ENCODE data around the gene CEL. TPM values are rescaled to one million over a fixed set of nuclear protein-coding genes. Genes with fewer than 3 reads are reported as not detected.
A peak's percentile ranks its signal among the peaks of the same experiment; 100 is the strongest.

The CEL gene
- total and polyA plus RNA-seq, 2 donors (not counting 1 experiment from before 2014, with no cell fraction given), result 0.12 to 0.33 TPM

DNA sequence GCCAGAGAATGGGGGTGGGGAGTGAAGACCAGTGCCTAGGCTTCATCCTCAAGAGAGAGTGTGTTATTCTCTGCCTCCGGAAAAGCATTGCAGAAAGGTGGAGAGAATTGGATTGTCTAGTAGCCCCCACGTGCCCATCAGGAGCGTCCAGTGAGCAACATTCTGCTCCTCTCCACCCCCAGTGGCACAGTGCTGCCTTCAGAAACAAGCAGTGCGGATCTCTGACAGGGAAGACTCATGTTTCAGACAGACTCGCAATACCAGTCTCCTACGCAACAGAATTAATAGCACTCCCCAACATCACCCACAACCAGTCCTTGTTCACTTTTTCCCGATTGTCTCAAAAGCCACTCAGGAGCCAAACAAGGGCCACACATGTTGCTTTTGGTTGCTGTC, 14.9 kb upstream of the CEL start:
- Histone ChIP-seq H3K36me3 (ENCODE audit: control insufficient read depth, insufficient read depth, low read length) (peaks cover 25% of the 10 kb centered on the region), H3K27me3 (ENCODE audit: control insufficient read depth, insufficient read depth, low read length) (no peaks in the 10 kb centered on the region)

DNA sequence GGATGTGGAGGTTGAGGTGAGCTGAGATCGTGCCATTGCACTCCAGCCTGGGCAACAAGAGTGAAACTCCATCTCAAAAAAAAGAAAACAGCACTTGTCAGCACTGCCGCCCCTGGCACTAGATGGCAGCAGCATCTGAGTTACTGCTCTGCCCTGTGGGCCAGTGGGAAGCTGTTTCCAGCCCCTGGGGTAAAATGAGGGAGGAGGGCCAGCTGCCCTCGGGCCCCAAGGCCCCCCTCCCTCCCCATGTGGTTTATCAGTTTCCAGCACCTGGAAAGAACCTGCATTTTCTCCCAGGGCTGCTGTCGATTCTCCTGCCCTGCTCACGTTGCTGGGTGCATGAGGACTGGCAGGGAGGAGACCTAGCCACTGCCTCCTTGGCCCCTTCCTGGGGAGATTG, 13.2 kb upstream of the CEL start:
- Histone ChIP-seq H4K20me1 (ENCODE audit: control insufficient read depth, extremely low read depth, insufficient read depth, low read length) (no peaks in the 10 kb centered on the region), H3K27me3 (ENCODE audit: control insufficient read depth, insufficient read depth, low read length) (no peaks in the 10 kb centered on the region), H3K36me3 (ENCODE audit: control insufficient read depth, insufficient read depth, low read length) (peaks cover 23% of the 10 kb centered on the region), H2AFZ (ENCODE audit: low read length) (no peak overlapping the region), H3K79me2 (ENCODE audit: control insufficient read depth, insufficient read depth, low read length) (no peaks in the 10 kb centered on the region), H3K4me2 (ENCODE audit: extremely low read depth, insufficient read depth, low read length) (no peak overlapping the region), H3K27ac (ENCODE audit: insufficient read depth, low read length) (no peak overlapping the region), H3K4me3 (replicated peaks in 1 of 4; ENCODE audit: control extremely low read depth in 1 of 4, insufficient read depth in 1 of 4, low read depth in 3 of 4, low read length in 4 of 4) (no peak overlapping the region), H3K9ac (ENCODE audit: insufficient read depth, low read length) (peak overlapping the region; percentile 2), H3K4me1 (ENCODE audit: control insufficient read depth, extremely low read depth, insufficient read depth, low read length) (no peaks in the 10 kb centered on the region), H3K9me3 (ENCODE audit: control insufficient read depth, insufficient read depth, low read depth, low read length) (no peaks in the 10 kb centered on the region)
- TF ChIP-seq, protein P1, sequence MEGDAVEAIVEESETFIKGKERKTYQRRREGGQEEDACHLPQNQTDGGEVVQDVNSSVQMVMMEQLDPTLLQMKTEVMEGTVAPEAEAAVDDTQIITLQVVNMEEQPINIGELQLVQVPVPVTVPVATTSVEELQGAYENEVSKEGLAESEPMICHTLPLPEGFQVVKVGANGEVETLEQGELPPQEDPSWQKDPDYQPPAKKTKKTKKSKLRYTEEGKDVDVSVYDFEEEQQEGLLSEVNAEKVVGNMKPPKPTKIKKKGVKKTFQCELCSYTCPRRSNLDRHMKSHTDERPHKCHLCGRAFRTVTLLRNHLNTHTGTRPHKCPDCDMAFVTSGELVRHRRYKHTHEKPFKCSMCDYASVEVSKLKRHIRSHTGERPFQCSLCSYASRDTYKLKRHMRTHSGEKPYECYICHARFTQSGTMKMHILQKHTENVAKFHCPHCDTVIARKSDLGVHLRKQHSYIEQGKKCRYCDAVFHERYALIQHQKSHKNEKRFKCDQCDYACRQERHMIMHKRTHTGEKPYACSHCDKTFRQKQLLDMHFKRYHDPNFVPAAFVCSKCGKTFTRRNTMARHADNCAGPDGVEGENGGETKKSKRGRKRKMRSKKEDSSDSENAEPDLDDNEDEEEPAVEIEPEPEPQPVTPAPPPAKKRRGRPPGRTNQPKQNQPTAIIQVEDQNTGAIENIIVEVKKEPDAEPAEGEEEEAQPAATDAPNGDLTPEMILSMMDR (conservative IDR thresholded peaks at IDR 0.05 in 1 of 2, IDR thresholded peaks at IDR 0.05 in 1 of 2; ENCODE audit: low read depth in 1 of 2, low read length in 2 of 2), result peak; percentile 36 to 39
- no peak for TF ChIP-seq EZH2 (IDR thresholded peaks at IDR 0.05; ENCODE audit: low read length, missing control alignments)
- DNase-seq (ENCODE audit: low read depth in 2 of 2), result no peak

More for the DNA sequence above, 14.9 kb upstream of the CEL start:
- Histone ChIP-seq H3K4me1 (ENCODE audit: control insufficient read depth, extremely low read depth, insufficient read depth, low read length) (no peaks in the 10 kb centered on the region), H3K9ac (ENCODE audit: insufficient read depth, low read length) (no peak overlapping the region), H3K4me2 (ENCODE audit: extremely low read depth, insufficient read depth, low read length) (no peak overlapping the region), H3K79me2 (ENCODE audit: control insufficient read depth, insufficient read depth, low read length) (no peaks in the 10 kb centered on the region), H3K4me3 (replicated peaks in 1 of 4; ENCODE audit: control extremely low read depth in 1 of 4, insufficient read depth in 1 of 4, low read depth in 3 of 4, low read length in 4 of 4) (no peak overlapping the region), H3K9me3 (ENCODE audit: control insufficient read depth, insufficient read depth, low read depth, low read length) (no peaks in the 10 kb centered on the region), H3K27ac (ENCODE audit: insufficient read depth, low read length) (no peak overlapping the region), H4K20me1 (ENCODE audit: control insufficient read depth, extremely low read depth, insufficient read depth, low read length) (no peaks in the 10 kb centered on the region), H2AFZ (ENCODE audit: low read length) (no peak overlapping the region)
- no peak for DNase-seq (ENCODE audit: low read depth in 2 of 2)
- TF ChIP-seq, protein P1 (conservative IDR thresholded peaks at IDR 0.05 in 1 of 2, IDR thresholded peaks at IDR 0.05 in 1 of 2; ENCODE audit: low read depth in 1 of 2, low read length in 2 of 2), result no peak
- TF ChIP-seq EZH2 (IDR thresholded peaks at IDR 0.05; ENCODE audit: low read length, missing control alignments), result no peak

DNA sequence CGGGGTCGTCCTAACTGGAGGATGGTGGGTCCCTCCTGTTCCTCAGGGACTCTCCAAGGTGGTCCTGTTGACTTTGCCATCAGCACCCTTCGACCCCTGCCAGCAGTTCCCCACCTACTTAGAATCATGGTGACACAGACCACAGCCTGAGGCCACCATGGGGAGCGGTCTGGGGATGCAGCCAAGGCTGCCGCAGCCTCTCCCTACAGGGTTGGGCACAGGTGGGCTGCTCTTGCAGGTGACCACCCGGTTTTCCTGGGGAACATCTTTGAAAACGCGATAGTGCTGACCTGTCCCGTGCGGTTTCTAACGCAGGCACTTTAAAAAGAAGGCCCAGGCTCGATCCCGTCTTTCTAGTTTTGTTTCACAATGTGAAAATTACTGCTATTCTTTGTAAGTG, 12.7 kb upstream of the CEL start:
- no peaks in the 10 kb centered on the region for H3K9me3 ChIP-seq (ENCODE audit: control insufficient read depth, insufficient read depth, low read depth, low read length)

More for the DNA sequence above, 12.7 kb upstream of the CEL start:
- no peak overlapping the region for H3K4me2 ChIP-seq (ENCODE audit: extremely low read depth, insufficient read depth, low read length)
- H3K27ac ChIP-seq (ENCODE audit: insufficient read depth, low read length), result no peak overlapping the region
- H3K27me3 ChIP-seq (ENCODE audit: control insufficient read depth, insufficient read depth, low read length), result no peaks in the 10 kb centered on the region
- no peak overlapping the region for H3K9ac ChIP-seq (ENCODE audit: insufficient read depth, low read length)
- no peak overlapping the region for H3K4me3 ChIP-seq (replicated peaks in 1 of 4; ENCODE audit: control extremely low read depth in 1 of 4, insufficient read depth in 1 of 4, low read depth in 3 of 4, low read length in 4 of 4)
- no peaks in the 10 kb centered on the region for H3K4me1 ChIP-seq (ENCODE audit: control insufficient read depth, extremely low read depth, insufficient read depth, low read length)
- peaks cover 24% of the 10 kb centered on the region for H3K36me3 ChIP-seq (ENCODE audit: control insufficient read depth, insufficient read depth, low read length)
- DNase-seq (ENCODE audit: low read depth in 2 of 2), result no peak
- no peaks in the 10 kb centered on the region for H3K79me2 ChIP-seq (ENCODE audit: control insufficient read depth, insufficient read depth, low read length)
- H4K20me1 ChIP-seq (ENCODE audit: control insufficient read depth, extremely low read depth, insufficient read depth, low read length), result no peaks in the 10 kb centered on the region
- no peak overlapping the region for H2AFZ ChIP-seq (ENCODE audit: low read length)
- TF ChIP-seq, protein P1 (conservative IDR thresholded peaks at IDR 0.05 in 1 of 2, IDR thresholded peaks at IDR 0.05 in 1 of 2; ENCODE audit: low read depth in 1 of 2, low read length in 2 of 2), result no peak
- no peak for TF ChIP-seq EZH2 (IDR thresholded peaks at IDR 0.05; ENCODE audit: low read length, missing control alignments)

All from fibroblast of lung (primary cell).